SK-N-SH treated with all-trans-retinoic acid at 6 μM for 48 hours (cell line): ENCODE results near the gene CHST13.

Experiments
- ATAC-seq: fragments of 200-7000 bp; cut with Tn5 transposase; 3 replicates; pipeline ENCODE4 v1.9.1; 2020; ENCODE audit warnings: mild to moderate bottlenecking, moderate library complexity
- ARNTL ChIP-seq: fragments of 450-650 bp; formaldehyde crosslinking; IDR thresholded peaks from 2 replicates; pipeline ENCODE4 v1.5.0; 2020; ENCODE audit warnings: low read depth, mild to moderate bottlenecking, moderate library complexity, borderline replicate concordance
- BACH2 ChIP-seq: fragments of 250-450 bp; sonication (Bioruptor Pico); IDR thresholded peaks from 2 replicates; pipeline ENCODE4 v1.9.0; 2021; ENCODE audit warnings: mild to moderate bottlenecking, borderline replicate concordance
- CREB5 ChIP-seq: fragments of 250-450 bp; sonication (Bioruptor Pico); IDR thresholded peaks from 2 replicates; pipeline ENCODE4 v1.5.1; 2020; ENCODE audit warnings: low read depth, mild to moderate bottlenecking, moderate library complexity
- CSDC2 ChIP-seq: fragments of 250-450 bp; sonication (Bioruptor Pico); IDR thresholded peaks from 2 replicates; pipeline ENCODE4 v1.5.0; 2020; ENCODE audit warnings: mild to moderate bottlenecking, moderate library complexity
- CSRNP3 ChIP-seq: fragments of 250-450 bp; sonication (Bioruptor Pico); IDR thresholded peaks from 2 replicates; pipeline ENCODE4 v1.5.1; 2021; ENCODE audit warnings: mild to moderate bottlenecking, moderate library complexity
- ESRRG ChIP-seq: fragments of 250-450 bp; sonication (Bioruptor Pico); IDR thresholded peaks from 2 replicates; pipeline ENCODE4 v1.6.1; 2021; ENCODE audit warnings: mild to moderate bottlenecking
- GLIS3 ChIP-seq: fragments of 250-450 bp; sonication (Bioruptor Pico); IDR thresholded peaks from 2 replicates; pipeline ENCODE4 v1.5.0; 2020; ENCODE audit warnings: mild to moderate bottlenecking, moderate library complexity
- ISL1 ChIP-seq: fragments of 250-450 bp; sonication (Bioruptor Pico); IDR thresholded peaks from 2 replicates; pipeline ENCODE4 v2.1.2; 2022; ENCODE audit warnings: mild to moderate bottlenecking, moderate library complexity
- OSR1 ChIP-seq: fragments of 250-450 bp; sonication (Bioruptor Pico); IDR thresholded peaks from 2 replicates; pipeline ENCODE4 v1.8.0; 2022; ENCODE audit warnings: moderate library complexity, mild to moderate bottlenecking, inconsistent platforms
- POU6F1 ChIP-seq: fragments of 250-450 bp; sonication (Bioruptor Pico); IDR thresholded peaks from 2 replicates; pipeline ENCODE4 v1.8.0; 2021; ENCODE audit warnings: low read depth, mild to moderate bottlenecking, moderate library complexity, borderline replicate concordance
- PPARA ChIP-seq: fragments of 250-450 bp; sonication (Bioruptor Pico); IDR thresholded peaks from 2 replicates; pipeline ENCODE4 v1.5.0; 2020; ENCODE audit warnings: mild to moderate bottlenecking, borderline replicate concordance
- SNAI2 ChIP-seq: fragments of 250-450 bp; sonication (Bioruptor Pico); IDR thresholded peaks from 2 replicates; pipeline ENCODE4 v1.5.0; 2020; ENCODE audit warnings: mild to moderate bottlenecking, moderate library complexity
- TCF4 ChIP-seq: fragments of 250-450 bp; sonication (Bioruptor Pico); IDR thresholded peaks from 2 replicates; pipeline ENCODE4 v1.8.0; 2021; ENCODE audit warnings: mild to moderate bottlenecking, moderate library complexity, borderline replicate concordance
- TOX ChIP-seq: fragments of 250-450 bp; sonication (Bioruptor Pico); IDR thresholded peaks from 2 replicates; pipeline ENCODE4 v1.8.0; 2021; ENCODE audit warnings: mild to moderate bottlenecking, moderate library complexity, borderline replicate concordance
- TSHZ2 ChIP-seq: fragments of 250-450 bp; sonication (Bioruptor Pico); IDR thresholded peaks from 2 replicates; pipeline ENCODE4 v1.5.0; 2020; ENCODE audit warnings: mild to moderate bottlenecking, moderate library complexity
- ZC3H10 ChIP-seq: fragments of 250-450 bp; sonication (Bioruptor Pico); IDR thresholded peaks from 2 replicates; pipeline ENCODE4 v1.5.1; 2021; ENCODE audit warnings: mild to moderate bottlenecking, moderate library complexity
- ZFP3 ChIP-seq: fragments of 250-450 bp; sonication (Bioruptor Pico); IDR thresholded peaks from 2 replicates; pipeline ENCODE4 v1.5.0; 2020; ENCODE audit warnings: mild to moderate bottlenecking, moderate library complexity
- ZFP30 ChIP-seq: fragments of 450-650 bp; formaldehyde crosslinking; IDR thresholded peaks from 2 replicates; pipeline ENCODE4 v1.5.0; 2022; ENCODE audit warnings: mild to moderate bottlenecking, moderate library complexity
- ZNF565 ChIP-seq: fragments of 450-650 bp; formaldehyde crosslinking; conservative IDR thresholded peaks from 2 replicates; pipeline ENCODE4 v1.5.0; 2020; ENCODE audit warnings: low read depth, mild to moderate bottlenecking, moderate library complexity
- ZNF70 ChIP-seq: fragments of 450-650 bp; formaldehyde crosslinking; IDR thresholded peaks from 2 replicates; pipeline ENCODE4 v1.5.0; 2020; ENCODE audit warnings: mild to moderate bottlenecking, moderate library complexity
- ZNF8 ChIP-seq: fragments of 450-650 bp; formaldehyde crosslinking; IDR thresholded peaks from 2 replicates; pipeline ENCODE4 v1.5.0; 2020; ENCODE audit warnings: mild to moderate bottlenecking, moderate library complexity
- TF ChIP-seq, protein P1 (sequence below): fragments of 250-450 bp; sonication (Bioruptor Pico); IDR thresholded peaks from 2 replicates; pipeline ENCODE4 v1.8.0; 2020; ENCODE audit warnings: mild to moderate bottlenecking, moderate library complexity, borderline replicate concordance

The CHST13 gene

DNA sequence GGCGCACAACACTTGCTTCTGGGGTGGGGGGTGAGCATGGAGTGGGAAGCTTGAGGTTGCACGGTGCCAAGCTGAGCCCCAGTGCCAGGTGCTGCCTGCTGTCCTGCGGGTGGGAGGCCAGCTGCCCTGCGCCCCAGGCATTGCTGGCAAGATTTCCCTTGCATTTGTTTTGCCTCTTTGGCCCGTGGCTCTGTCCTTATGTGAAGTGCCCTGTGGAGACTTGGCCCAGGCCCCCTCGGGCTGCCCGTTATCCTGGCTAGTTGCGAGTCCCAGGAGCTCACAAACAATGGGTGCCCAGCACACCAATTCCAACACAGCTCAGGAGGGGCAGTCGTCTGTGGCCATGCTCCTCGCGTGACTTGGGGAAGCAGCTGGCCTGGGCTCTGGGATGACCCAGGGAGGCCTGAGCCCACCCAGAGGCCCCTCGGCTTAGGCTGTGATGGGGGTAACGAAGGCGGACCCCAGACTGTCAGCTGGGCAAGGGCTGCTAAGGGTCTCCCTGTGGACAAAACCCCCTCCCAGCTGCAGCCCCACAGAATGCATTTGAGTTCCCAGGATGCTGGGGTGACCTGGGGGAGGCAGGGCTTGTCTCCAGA, 28.8 kb downstream of the CHST13 start:
- TF ChIP-seq, protein P1, sequence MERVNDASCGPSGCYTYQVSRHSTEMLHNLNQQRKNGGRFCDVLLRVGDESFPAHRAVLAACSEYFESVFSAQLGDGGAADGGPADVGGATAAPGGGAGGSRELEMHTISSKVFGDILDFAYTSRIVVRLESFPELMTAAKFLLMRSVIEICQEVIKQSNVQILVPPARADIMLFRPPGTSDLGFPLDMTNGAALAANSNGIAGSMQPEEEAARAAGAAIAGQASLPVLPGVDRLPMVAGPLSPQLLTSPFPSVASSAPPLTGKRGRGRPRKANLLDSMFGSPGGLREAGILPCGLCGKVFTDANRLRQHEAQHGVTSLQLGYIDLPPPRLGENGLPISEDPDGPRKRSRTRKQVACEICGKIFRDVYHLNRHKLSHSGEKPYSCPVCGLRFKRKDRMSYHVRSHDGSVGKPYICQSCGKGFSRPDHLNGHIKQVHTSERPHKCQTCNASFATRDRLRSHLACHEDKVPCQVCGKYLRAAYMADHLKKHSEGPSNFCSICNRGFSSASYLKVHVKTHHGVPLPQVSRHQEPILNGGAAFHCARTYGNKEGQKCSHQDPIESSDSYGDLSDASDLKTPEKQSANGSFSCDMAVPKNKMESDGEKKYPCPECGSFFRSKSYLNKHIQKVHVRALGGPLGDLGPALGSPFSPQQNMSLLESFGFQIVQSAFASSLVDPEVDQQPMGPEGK, result no peak
- no peak for TF ChIP-seq TSHZ2 (CRISPR knock-in tag)
- TF ChIP-seq CSDC2, result no peak
- no peak for TF ChIP-seq BACH2 (CRISPR knock-in tag)
- no peak for TF ChIP-seq CSRNP3 (CRISPR knock-in tag)
- TF ChIP-seq PPARA (CRISPR knock-in tag), result no peak
- TF ChIP-seq CREB5 (CRISPR knock-in tag), result no peak
- TF ChIP-seq GLIS3 (CRISPR knock-in tag), result no peak
- TF ChIP-seq ZNF8 (CRISPR knock-in tag), result no peak
- TF ChIP-seq ZNF565 (CRISPR knock-in tag), result no peak
- no peak for TF ChIP-seq ISL1 (CRISPR knock-in tag)
- TF ChIP-seq TCF4 (CRISPR knock-in tag), result no peak
- no peak for TF ChIP-seq ZFP30 (CRISPR knock-in tag)
- no peak for TF ChIP-seq ESRRG (CRISPR knock-in tag)
- no peak for TF ChIP-seq OSR1 (CRISPR knock-in tag)
- no peak for TF ChIP-seq ARNTL (CRISPR knock-in tag)
- TF ChIP-seq SNAI2 (CRISPR knock-in tag), result no peak
- no peak for TF ChIP-seq ZFP3 (CRISPR knock-in tag)
- no peak for TF ChIP-seq TOX (CRISPR knock-in tag)
- TF ChIP-seq ZNF70, result no peak
- TF ChIP-seq, all 23 proteins: peak for 0
- ATAC-seq, result no peak

DNA sequence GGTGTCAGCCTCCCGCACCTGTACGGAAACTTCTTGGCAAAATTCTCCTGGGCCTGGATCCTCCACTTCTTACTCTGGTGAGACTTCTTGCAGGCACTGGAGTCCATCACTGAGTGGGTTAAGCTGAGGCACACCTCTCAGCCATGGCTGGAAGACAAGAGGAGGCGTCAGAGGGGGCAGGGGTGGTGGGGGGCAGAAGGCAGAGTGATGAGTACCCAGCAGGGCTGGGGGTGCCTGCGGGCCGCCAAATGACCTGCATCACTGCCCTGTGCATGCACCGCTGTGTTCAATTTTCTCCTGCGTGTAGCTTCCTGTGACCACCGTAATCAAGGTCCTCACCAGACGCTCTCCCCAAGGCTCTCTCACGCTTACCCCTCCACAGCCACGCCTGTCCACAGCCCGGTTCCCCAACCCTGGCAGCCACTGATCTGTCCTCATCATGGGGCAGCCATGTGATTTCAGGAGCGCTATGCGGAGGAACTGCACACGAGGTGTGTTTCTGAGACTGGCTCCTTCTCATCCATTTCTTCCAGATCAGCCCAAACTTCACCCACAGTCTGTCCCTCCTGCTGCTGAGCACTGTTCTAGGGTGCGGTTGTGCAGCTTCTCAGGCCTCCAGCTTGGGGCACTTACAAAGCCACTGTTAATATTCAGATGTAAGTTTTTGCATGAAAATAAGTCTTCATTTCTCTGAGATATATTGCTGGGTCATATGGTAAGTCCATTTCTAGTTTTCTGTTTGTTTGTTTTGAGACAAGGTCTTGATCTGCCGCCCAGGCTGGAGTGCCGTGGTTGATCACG, 29.5 kb downstream of the CHST13 start:
- ATAC-seq, result no peak
- TF ChIP-seq, protein P1, result no peak
- no peak for TF ChIP-seq CREB5 (CRISPR knock-in tag)
- TF ChIP-seq ZNF565 (CRISPR knock-in tag), result no peak
- no peak for TF ChIP-seq TOX (CRISPR knock-in tag)
- TF ChIP-seq POU6F1 (CRISPR knock-in tag), result no peak
- no peak for TF ChIP-seq ZC3H10
- TF ChIP-seq TSHZ2 (CRISPR knock-in tag), result no peak
- no peak for TF ChIP-seq ARNTL (CRISPR knock-in tag)
- no peak for TF ChIP-seq ZFP3 (CRISPR knock-in tag)
- no peak for TF ChIP-seq ZNF8 (CRISPR knock-in tag)
- TF ChIP-seq TCF4 (CRISPR knock-in tag), result no peak
- no peak for TF ChIP-seq ZFP30 (CRISPR knock-in tag)
